KMS-11 (cell line): ENCODE data around the gene TWIST1.

Experiments
- H2AFZ ChIP-seq: fragments of 200-600 bp; sonication (generic); 2 replicates; pipeline ENCODE4 v1.6.1; 2016; ENCODE audit warnings: antibody characterized with exemption, mixed run types, low read depth
- H3K27ac ChIP-seq: fragments of 200-600 bp; sonication (generic); 2 replicates; pipeline ENCODE4 v1.6.1; 2016; ENCODE audit warnings: mild to moderate bottlenecking, mixed run types
- H3K27me3 ChIP-seq: fragments of 200-600 bp; sonication (generic); 2 replicates; pipeline ENCODE4 v1.6.1; 2017; ENCODE audit warnings: mild to moderate bottlenecking, low read depth, mixed run types, moderate library complexity; ENCODE audit not compliant: insufficient read depth
- H3K36me3 ChIP-seq: fragments of 200-600 bp; sonication (generic); 2 replicates; pipeline ENCODE4 v1.6.1; 2017; ENCODE audit warnings: mild to moderate bottlenecking, mixed run types; ENCODE audit not compliant: insufficient read depth
- H3K4me1 ChIP-seq: fragments of 200-600 bp; sonication (generic); 2 replicates; pipeline ENCODE4 v1.6.1; 2016; ENCODE audit warnings: mild to moderate bottlenecking, low read depth, mixed run types; ENCODE audit not compliant: poor library complexity, severe bottlenecking
- H3K4me2 ChIP-seq: fragments of 200-600 bp; sonication (generic); 2 replicates; pipeline ENCODE4 v1.7.0; 2016; ENCODE audit warnings: mild to moderate bottlenecking, mixed run types
- H3K4me3 ChIP-seq: fragments of 200-600 bp; sonication (generic); IDR thresholded peaks from 2 replicates; pipeline ENCODE4 v1.6.1; 2017; ENCODE audit warnings: low read depth, low read length, mixed read lengths; ENCODE audit not compliant: insufficient read depth
- H3K79me2 ChIP-seq: fragments of 200-600 bp; sonication (generic); 2 replicates; pipeline ENCODE4 v1.6.1; 2016; ENCODE audit warnings: low read depth, mixed run types; ENCODE audit not compliant: insufficient read depth
- H3K9ac ChIP-seq: fragments of 200-600 bp; sonication (generic); 2 replicates; pipeline ENCODE4 v1.6.1; 2016; ENCODE audit warnings: mild to moderate bottlenecking, mixed run types
- H4K20me1 ChIP-seq: fragments of 200-600 bp; sonication (generic); 2 replicates; pipeline ENCODE4 v1.6.1; 2016; ENCODE audit warnings: mild to moderate bottlenecking, mixed run types; ENCODE audit not compliant: insufficient read depth
- CTCF ChIP-seq: fragments of 200-600 bp; sonication (generic); conservative IDR thresholded peaks from 2 replicates; pipeline ENCODE4 v1.6.1; 2017; ENCODE audit warnings: low read depth, mild to moderate bottlenecking, antibody characterized with exemption, low read length, moderate library complexity, mixed read lengths

The TWIST1 gene

GRCh38 chr7:19107356-19108146 is 9.9 kb downstream of the TWIST1 start:
- Histone ChIP-seq H3K9ac (peak overlapping the region; percentile 8; the same call in 1 of the 2 replicates), H3K36me3 (no peaks in the 10 kb centered on the region), H3K27me3 (no peaks in the 10 kb centered on the region), H3K79me2 (no peaks in the 10 kb centered on the region), H4K20me1 (no peaks in the 10 kb centered on the region), H3K4me2 (peak overlapping the region; percentile 67), H3K4me1 (no peaks in the 10 kb centered on the region), H3K4me3 (no peak overlapping the region), H3K27ac (no peak overlapping the region), H2AFZ (peak overlapping the region; percentile 72)
- TF ChIP-seq CTCF = no peak

GRCh38 chr7:19107081-19107355 is 10.4 kb downstream of the TWIST1 start:
- no peaks in the 10 kb centered on the region for H4K20me1 ChIP-seq
- no peak for TF ChIP-seq CTCF
- H3K36me3 ChIP-seq = no peaks in the 10 kb centered on the region
- no peaks in the 10 kb centered on the region for H3K27me3 ChIP-seq
- H2AFZ ChIP-seq = peak overlapping the region; percentile 72; the same call in 1 of the 2 replicates
- no peaks in the 10 kb centered on the region for H3K79me2 ChIP-seq
- no peaks in the 10 kb centered on the region for H3K4me1 ChIP-seq
- H3K27ac ChIP-seq = no peak overlapping the region
- no peak overlapping the region; the same call in 1 of the 2 replicates for H3K9ac ChIP-seq
- peak overlapping the region; percentile 67; the same call in 1 of the 2 replicates for H3K4me2 ChIP-seq
- H3K4me3 ChIP-seq = no peak overlapping the region

- Histone ChIP-seq H2AFZ (0 out of 2 replicates have a peak overlapping the region, but pooled peaks have one; percentile 72), H4K20me1 (no peaks in the 10 kb centered on the region), H3K36me3 (no peaks in the 10 kb centered on the region), H3K4me1 (no peaks in the 10 kb centered on the region), H3K27ac (no peak overlapping the region), H3K27me3 (no peaks in the 10 kb centered on the region), H3K4me3 (no peak overlapping the region), H3K4me2 (peak overlapping the region; percentile 67; the same call in 1 of the 2 replicates), H3K9ac (no peak overlapping the region), H3K79me2 (no peaks in the 10 kb centered on the region)
- no peak for TF ChIP-seq CTCF
Measured at GRCh38 chr7:19106241-19107080, 11.0 kb downstream of the TWIST1 start.

GRCh38 chr7:19105546-19105945 is 11.9 kb downstream of the TWIST1 start:
- Histone ChIP-seq H3K27me3 (no peaks in the 10 kb centered on the region), H4K20me1 (no peaks in the 10 kb centered on the region), H3K27ac (no peak overlapping the region), H3K9ac (no peak overlapping the region), H3K4me2 (no peak overlapping the region), H3K79me2 (no peaks in the 10 kb centered on the region), H3K4me1 (no peaks in the 10 kb centered on the region), H3K36me3 (no peaks in the 10 kb centered on the region), H3K4me3 (no peak overlapping the region), H2AFZ (no peak overlapping the region)
- TF ChIP-seq CTCF = no peak
